GM19351 (cell line): ENCODE data around the gene LRRC4B.
"Not testable (repeated sequence)": the region's sequence is repeated elsewhere in the genome, so short reads cannot be mapped to it uniquely, and the experiment has no call there.

Experiments
- ATAC-seq: cut with Tn5 transposase; IDR thresholded peaks from one replicate; pipeline ENCODE4 v1.9.1; 2021; ENCODE audit warnings: mild to moderate bottlenecking, moderate library complexity; ENCODE audit not compliant: unreplicated experiment

LRRC4B gene

GRCh38 chr19:50531171-50531612 is 37.0 kb downstream of the LRRC4B start:
- no peak for ATAC-seq

DNA sequence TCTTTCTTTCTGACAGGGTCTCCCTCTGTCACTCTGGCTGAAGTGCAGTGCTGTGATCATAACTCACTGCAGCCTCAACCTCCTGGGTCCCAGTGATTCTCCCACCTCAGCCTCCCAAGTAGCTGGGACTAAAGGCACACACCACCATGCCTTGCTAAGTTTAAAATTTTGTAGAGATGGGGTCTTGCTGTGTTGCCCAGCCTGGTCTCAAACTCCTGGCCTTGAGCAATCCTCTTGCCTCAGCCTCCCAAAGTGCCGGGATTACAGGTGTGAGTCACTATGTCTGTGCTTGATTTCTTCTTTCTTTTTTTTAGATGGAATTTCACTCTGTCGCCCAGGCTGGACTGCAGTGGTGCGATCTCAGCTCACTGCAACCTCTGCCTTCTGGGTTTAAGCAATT is 40.2 kb downstream of the LRRC4B start:
- not testable (repeated sequence) for ATAC-seq

- no peak for ATAC-seq
Measured at GRCh38 chr19:50522881-50523280, 45.4 kb downstream of the LRRC4B start.

- ATAC-seq: no peak
Measured at GRCh38 chr19:50520822-50521465, 47.3 kb downstream of the LRRC4B start.

DNA sequence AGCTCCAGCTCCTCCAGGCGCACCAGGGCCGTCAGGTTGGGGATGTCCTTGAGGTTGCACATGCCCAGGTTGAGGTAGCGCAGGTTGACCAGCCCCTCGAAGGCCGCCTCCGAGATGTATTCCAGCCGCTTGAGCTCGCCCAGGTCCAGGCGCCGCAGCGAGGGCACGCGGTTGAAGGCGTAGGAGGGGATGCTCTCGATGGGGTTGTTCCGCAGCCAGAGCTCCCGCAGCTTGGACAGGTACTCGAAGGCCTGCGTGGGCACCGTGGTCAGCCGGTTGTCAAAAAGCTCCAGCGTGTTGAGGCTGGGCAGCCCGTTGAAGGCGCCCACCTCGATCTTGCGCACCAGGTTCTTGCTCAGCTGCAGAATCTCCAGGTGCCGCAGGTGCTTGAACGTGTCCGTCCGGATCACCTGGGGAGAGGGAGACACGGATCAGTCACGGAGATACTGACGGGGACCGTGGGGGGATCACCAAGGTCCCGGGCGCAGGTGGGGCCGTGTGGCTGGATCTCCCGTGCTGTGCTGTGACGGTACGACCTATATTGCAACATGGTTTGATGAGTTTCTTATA is 49.1 kb downstream of the LRRC4B start:
- ATAC-seq: no peak

- ATAC-seq: no peak
Measured at GRCh38 chr19:50518091-50519005, 49.9 kb downstream of the LRRC4B start.

GRCh38 chr19:50517704-50518075 is 50.5 kb downstream of the LRRC4B start:
- no peak for ATAC-seq

GRCh38 chr19:50516964-50517703 is 51.1 kb downstream of the LRRC4B start:
- no peak for ATAC-seq

DNA sequence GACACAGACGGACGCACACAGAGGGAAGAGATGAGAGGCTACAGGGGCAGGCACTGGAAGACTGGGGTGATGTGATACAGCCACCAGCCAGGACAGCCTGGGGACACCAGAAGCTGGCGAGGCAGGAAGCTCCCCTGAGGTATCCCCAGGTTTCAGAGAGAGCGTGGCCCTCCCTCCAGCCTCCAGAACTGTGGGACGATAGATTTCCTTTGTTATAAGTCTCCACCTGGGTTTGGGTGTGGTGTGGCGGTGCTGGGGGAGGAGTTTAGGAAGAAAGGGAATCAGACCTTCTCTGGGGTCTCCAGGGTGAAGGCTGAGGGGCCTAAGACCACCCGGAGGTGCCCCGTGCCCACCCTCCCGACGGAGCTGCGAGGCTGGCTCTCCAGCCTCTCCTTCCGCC is 51.8 kb downstream of the LRRC4B start:
- no peak for ATAC-seq

- no peak for ATAC-seq
Measured at GRCh38 chr19:50515168-50515561, 53.1 kb downstream of the LRRC4B start.

GRCh38 chr19:50514346-50515167 is 53.7 kb downstream of the LRRC4B start:
- no peak for ATAC-seq

DNA sequence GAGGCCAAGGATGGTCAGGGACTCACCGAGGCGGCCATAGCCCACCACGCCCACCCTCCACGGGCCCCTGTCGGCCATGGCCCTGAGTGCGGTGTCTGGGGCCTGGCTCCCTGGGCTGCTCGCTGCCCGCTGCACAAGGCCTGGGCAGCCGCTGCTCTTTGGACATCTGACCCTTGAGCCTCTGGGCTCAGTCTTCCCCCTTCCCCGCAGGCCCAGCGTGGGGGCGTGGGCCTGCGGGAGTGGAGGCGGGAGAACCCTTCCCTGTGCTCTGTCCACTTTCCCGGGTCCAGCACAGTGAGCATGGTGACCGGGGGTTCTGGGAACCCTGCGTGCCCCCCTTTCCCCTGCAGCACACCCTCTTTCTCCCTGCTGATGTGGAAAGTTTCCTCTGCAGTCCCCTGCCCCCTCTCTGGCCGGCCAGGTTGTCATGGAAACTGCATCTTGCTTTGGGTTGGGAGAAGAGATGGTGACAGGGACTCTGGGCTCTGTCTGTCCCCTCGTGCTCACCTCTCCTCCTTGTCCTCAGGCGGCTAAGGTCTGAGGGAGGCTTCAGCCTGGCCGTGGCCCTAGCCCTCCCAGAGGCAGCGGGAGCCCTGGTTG is 54.4 kb downstream of the LRRC4B start, which contains the start of gene ASPDH:
TSS of gene ASPDH (minus strand) at position 168 of the 600 bp plus-strand sequence. CDS start at position 78, 90 bp downstream.
- ATAC-seq: no peak

DNA sequence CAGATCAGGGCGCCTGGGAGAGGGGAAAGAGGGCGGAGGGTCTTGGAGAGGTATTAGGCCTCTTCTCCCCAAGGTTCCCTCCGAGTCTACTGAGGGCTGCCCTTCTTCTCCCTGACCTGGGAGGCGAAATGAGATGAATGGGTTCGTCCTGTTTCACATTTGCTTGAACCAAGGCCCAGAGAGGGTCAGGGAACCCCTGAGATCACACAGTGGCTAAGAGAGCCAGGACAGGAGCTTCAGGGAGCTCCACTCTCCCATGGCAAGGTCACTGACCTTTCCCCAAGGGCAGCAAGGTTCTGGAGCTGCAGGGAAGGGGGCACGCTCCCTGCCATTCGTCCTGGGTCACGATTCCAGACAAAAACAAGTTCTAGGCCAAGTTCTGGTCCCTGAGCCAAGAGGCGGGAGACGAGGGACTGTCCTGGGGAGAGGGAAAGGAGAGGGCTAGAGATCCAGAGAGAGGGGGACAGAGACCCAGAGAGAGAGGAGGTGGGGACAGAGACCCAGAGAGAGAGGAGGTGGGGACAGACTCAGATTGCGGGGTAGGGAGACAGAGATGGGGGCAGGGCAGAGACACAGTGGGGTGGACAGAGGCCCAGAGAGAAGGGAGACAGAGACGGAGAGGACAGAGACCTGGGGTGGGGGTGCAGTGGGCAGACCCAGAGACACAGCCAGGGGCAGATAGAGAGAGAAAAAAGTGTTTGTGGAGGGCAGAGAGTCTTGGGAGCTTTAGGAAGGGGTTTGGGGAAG is 55.1 kb downstream of the LRRC4B start:
- ATAC-seq: no peak

DNA sequence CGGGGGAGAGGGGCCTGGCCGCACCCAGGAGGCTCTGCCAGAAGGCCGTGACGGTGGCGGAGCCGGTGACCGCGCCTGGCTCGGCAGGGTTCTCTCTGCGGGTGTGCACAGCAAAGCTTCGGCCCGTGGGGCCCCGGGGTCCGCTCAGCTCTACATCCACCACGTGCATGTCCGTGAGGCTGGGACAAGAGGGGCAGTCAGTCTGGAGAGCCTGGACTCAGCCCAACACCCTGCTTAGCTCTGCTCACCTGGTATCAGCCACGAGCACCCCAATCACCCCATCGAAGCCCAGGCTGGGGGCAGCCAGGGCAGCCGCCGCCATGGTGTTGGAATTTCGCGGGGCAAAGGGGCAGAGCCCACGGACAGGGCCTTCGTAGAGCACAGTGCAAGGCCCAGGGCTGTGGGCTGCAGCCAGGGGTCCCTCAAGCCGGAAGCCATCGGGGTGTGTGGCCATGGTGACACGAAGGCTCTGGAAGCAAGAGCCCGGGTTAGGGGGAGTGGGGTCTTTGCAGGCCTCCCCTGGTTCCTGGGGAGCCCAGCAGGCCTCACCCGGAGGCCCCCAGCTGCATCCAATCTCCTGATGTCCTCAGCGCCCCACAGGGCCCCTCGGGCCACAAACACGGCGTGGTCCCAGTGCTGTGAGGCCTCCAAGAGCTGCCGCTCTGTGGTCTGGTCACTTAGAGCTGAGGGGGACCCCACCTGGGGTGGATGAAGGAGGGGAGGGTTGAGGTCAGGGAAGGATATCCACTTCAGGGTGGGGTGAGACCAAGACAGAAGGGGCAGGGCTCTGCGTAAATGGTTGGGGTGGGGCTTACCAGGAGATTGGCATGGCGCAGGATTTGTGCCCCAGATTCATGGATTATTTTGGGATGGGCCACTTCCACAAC is 55.9 kb downstream of the LRRC4B start:
- no peak for ATAC-seq

GRCh38 chr19:50511069-50511822 is 57.0 kb downstream of the LRRC4B start, which contains the start of gene JOSD2:
JOSD2 (minus strand) TSS chr19:50511191; CDS start chr19:50510431, 760 bp downstream.
- peak; percentile 87 for ATAC-seq

DNA sequence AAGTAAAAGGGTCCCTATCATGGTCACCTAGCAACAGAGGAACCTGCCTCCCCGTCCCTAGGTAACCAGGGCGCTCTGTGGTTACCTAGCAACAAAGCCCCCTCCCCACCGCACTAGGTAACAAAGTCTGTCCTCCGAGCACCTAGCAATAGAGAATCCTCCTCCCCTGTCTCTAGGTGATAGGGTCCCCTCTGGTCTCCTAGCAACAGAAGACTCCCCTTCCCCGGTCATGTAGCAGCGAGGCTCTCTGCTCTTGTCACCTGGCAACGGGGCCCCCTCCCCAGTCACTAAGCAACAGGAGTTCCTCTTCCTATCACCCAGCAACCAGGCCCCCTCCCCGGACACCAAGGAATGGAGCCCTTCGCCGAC is 57.6 kb downstream of the LRRC4B start:
- ATAC-seq: no peak

GRCh38 chr19:50510121-50510670 is 58.0 kb downstream of the LRRC4B start:
- ATAC-seq: no peak
